ENCODE results near the gene PAQR5. TPM values are rescaled to one million over a fixed set of nuclear protein-coding genes. Genes with fewer than 3 reads are reported as not detected.

PAQR5 gene
- total RNA-seq, 1 donor from 2014 or later: 1.2 TPM

DNA sequence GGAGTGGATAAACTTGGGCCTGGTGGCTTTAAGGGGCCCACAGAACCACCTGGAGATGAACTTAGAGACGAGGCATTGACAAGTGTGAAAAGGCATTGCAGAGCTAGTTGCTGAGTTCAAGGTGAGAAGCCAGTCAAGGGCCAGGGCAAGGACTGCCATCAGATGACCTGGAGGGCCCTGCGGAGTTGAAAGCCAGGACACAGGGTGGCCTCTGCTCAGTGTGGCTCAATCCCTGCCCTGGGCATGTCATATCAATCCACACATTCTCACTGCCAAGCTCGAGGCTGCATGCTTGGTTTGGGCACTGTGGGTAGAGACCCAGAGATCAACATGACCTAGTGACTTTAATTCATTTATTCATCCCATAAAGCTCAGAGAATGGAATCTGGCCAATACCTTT is 9.2 kb downstream of the PAQR5 start:
- Histone ChIP-seq H2AFZ (ENCODE audit: low read depth, low read length) (no peak overlapping the region), H3K4me1 (ENCODE audit: insufficient read depth, low read length) (peaks cover 32% of the 10 kb centered on the region), H3K79me2 (ENCODE audit: insufficient read depth, low read length) (no peaks in the 10 kb centered on the region), H3K4me3 (ENCODE audit: insufficient read depth, low read depth, low read length) (no peak overlapping the region), H3K9ac (ENCODE audit: low read length) (no peak overlapping the region), H3K27me3 (ENCODE audit: insufficient read depth, low read length) (no peaks in the 10 kb centered on the region), H4K20me1 (ENCODE audit: insufficient read depth, low read length) (no peaks in the 10 kb centered on the region), H3K9me3 (ENCODE audit: insufficient read depth, low read depth, low read length) (no peaks in the 10 kb centered on the region), H3K36me3 (ENCODE audit: insufficient read depth, low read length) (no peaks in the 10 kb centered on the region), H3K27ac (ENCODE audit: low read depth, low read length) (no peak overlapping the region), H3K4me2 (ENCODE audit: low read length) (no peak overlapping the region)
- peaks cover 13% of the 10 kb centered on the region for H3K27me3 Mint-ChIP-seq (ENCODE audit: low read depth, unreplicated experiment)
- H3K4me1 Mint-ChIP-seq (ENCODE audit: low read depth, unreplicated experiment): peaks cover 34% of the 10 kb centered on the region
- H3K36me3 Mint-ChIP-seq (ENCODE audit: low read depth, unreplicated experiment): peaks cover 1% of the 10 kb centered on the region
- H3K27ac Mint-ChIP-seq (ENCODE audit: unreplicated experiment): no peak overlapping the region
- peaks cover 3% of the 10 kb centered on the region for H3K9me3 Mint-ChIP-seq (ENCODE audit: unreplicated experiment)
- no peak for TF ChIP-seq EZH2 (IDR thresholded peaks at IDR 0.05; ENCODE audit: insufficient read depth, low read length)
- TF ChIP-seq, protein P1, sequence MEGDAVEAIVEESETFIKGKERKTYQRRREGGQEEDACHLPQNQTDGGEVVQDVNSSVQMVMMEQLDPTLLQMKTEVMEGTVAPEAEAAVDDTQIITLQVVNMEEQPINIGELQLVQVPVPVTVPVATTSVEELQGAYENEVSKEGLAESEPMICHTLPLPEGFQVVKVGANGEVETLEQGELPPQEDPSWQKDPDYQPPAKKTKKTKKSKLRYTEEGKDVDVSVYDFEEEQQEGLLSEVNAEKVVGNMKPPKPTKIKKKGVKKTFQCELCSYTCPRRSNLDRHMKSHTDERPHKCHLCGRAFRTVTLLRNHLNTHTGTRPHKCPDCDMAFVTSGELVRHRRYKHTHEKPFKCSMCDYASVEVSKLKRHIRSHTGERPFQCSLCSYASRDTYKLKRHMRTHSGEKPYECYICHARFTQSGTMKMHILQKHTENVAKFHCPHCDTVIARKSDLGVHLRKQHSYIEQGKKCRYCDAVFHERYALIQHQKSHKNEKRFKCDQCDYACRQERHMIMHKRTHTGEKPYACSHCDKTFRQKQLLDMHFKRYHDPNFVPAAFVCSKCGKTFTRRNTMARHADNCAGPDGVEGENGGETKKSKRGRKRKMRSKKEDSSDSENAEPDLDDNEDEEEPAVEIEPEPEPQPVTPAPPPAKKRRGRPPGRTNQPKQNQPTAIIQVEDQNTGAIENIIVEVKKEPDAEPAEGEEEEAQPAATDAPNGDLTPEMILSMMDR (IDR thresholded peaks at IDR 0.05; ENCODE audit: insufficient read depth, low read depth, low read length): no peak
- no peak overlapping the region for H3K4me3 Mint-ChIP-seq (ENCODE audit: unreplicated experiment)
- DNase-seq (ENCODE audit: low read depth): no peak
- no peak for FAIRE-seq

DNA sequence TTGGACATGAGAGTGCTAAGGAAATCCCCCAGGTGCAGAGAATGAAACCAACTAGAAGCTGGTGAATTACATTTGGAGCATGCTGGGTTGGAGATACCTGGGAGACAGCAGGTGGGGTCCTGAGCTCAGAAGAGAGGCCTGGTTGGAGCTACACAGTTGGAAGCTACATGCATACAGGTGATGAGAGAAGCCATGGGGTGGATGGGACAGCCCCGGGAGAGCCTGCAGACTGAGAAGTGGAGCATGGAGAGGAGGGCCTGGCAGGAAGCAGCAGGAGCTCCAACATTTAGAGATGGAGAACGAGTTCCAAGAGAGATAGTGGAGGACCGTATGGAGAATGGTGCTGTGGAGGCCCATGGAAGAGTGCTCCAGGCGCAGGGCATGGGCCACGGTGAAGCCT is 10.2 kb downstream of the PAQR5 start:
- Histone ChIP-seq H3K36me3 (ENCODE audit: insufficient read depth, low read length) (no peaks in the 10 kb centered on the region), H4K20me1 (ENCODE audit: insufficient read depth, low read length) (no peaks in the 10 kb centered on the region), H3K4me2 (ENCODE audit: low read length) (no peak overlapping the region), H3K27ac (ENCODE audit: low read depth, low read length) (no peak overlapping the region), H2AFZ (ENCODE audit: low read depth, low read length) (no peak overlapping the region), H3K79me2 (ENCODE audit: insufficient read depth, low read length) (no peaks in the 10 kb centered on the region), H3K27me3 (ENCODE audit: insufficient read depth, low read length) (no peaks in the 10 kb centered on the region), H3K4me3 (ENCODE audit: insufficient read depth, low read depth, low read length) (no peak overlapping the region), H3K9ac (ENCODE audit: low read length) (no peak overlapping the region), H3K4me1 (ENCODE audit: insufficient read depth, low read length) (peaks cover 29% of the 10 kb centered on the region), H3K9me3 (ENCODE audit: insufficient read depth, low read depth, low read length) (no peaks in the 10 kb centered on the region)
- Mint-ChIP-seq H3K36me3 (ENCODE audit: low read depth, unreplicated experiment) (peaks cover 1% of the 10 kb centered on the region), H3K4me1 (ENCODE audit: low read depth, unreplicated experiment) (peaks cover 34% of the 10 kb centered on the region), H3K27ac (ENCODE audit: unreplicated experiment) (no peak overlapping the region), H3K4me3 (ENCODE audit: unreplicated experiment) (no peak overlapping the region), H3K27me3 (ENCODE audit: low read depth, unreplicated experiment) (peaks cover 8% of the 10 kb centered on the region), H3K9me3 (ENCODE audit: unreplicated experiment) (peaks cover 3% of the 10 kb centered on the region)
- FAIRE-seq: no peak
- TF ChIP-seq, protein P1 (IDR thresholded peaks at IDR 0.05; ENCODE audit: insufficient read depth, low read depth, low read length): no peak
- no peak for TF ChIP-seq EZH2 (IDR thresholded peaks at IDR 0.05; ENCODE audit: insufficient read depth, low read length)
- DNase-seq (ENCODE audit: low read depth): no peak

DNA sequence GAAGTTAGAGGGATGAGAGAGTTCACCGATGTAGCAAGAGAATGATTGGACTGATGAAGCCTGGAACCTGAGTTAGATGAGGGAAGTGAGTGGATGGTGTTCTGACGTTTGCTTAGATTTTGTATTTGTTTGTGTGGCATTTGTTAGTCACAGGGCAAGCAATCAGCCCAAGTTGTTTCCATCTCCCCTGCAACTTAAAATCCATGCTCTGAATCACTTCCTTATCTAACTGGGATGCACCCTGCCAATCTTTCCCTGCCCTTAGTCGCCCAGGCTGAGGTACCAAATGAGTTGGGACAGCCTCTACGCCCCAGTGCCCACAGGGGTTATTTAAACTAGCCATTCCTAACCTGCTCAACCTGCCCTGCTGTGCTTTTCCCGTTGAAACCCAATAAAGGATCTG is 12.6 kb downstream of the PAQR5 start:
- Histone ChIP-seq H2AFZ (ENCODE audit: low read depth, low read length) (no peak overlapping the region), H3K9me3 (ENCODE audit: insufficient read depth, low read depth, low read length) (no peaks in the 10 kb centered on the region), H3K27ac (ENCODE audit: low read depth, low read length) (no peak overlapping the region), H3K4me3 (ENCODE audit: insufficient read depth, low read depth, low read length) (no peak overlapping the region), H3K79me2 (ENCODE audit: insufficient read depth, low read length) (no peaks in the 10 kb centered on the region), H3K9ac (ENCODE audit: low read length) (no peak overlapping the region), H4K20me1 (ENCODE audit: insufficient read depth, low read length) (no peaks in the 10 kb centered on the region), H3K36me3 (ENCODE audit: insufficient read depth, low read length) (no peaks in the 10 kb centered on the region), H3K4me2 (ENCODE audit: low read length) (no peak overlapping the region), H3K27me3 (ENCODE audit: insufficient read depth, low read length) (no peaks in the 10 kb centered on the region), H3K4me1 (ENCODE audit: insufficient read depth, low read length) (peaks cover 13% of the 10 kb centered on the region)
- Mint-ChIP-seq H3K4me3 (ENCODE audit: unreplicated experiment) (no peak overlapping the region), H3K27ac (ENCODE audit: unreplicated experiment) (no peak overlapping the region), H3K9me3 (ENCODE audit: unreplicated experiment) (peaks cover 3% of the 10 kb centered on the region), H3K27me3 (ENCODE audit: low read depth, unreplicated experiment) (peaks cover 16% of the 10 kb centered on the region), H3K4me1 (ENCODE audit: low read depth, unreplicated experiment) (peaks cover 12% of the 10 kb centered on the region), H3K36me3 (ENCODE audit: low read depth, unreplicated experiment) (peaks cover 1% of the 10 kb centered on the region)
- DNase-seq (ENCODE audit: low read depth): peak; percentile 20
- FAIRE-seq: no peak
- no peak for TF ChIP-seq EZH2 (IDR thresholded peaks at IDR 0.05; ENCODE audit: insufficient read depth, low read length)
- TF ChIP-seq, protein P1 (IDR thresholded peaks at IDR 0.05; ENCODE audit: insufficient read depth, low read depth, low read length): no peak

Measured in astrocyte (in vitro differentiated cells and primary cell).